Peyer's patch (tissue), 4 donors: ENCODE measurements around the gene FAM89A.

Experiments
- CTCF ChIP-seq, 6 experiments: fragments of 450-650 bp in 4 of 6; fragments of 200-600 bp in 2 of 6; sonication (generic) in 1 of 6; IDR thresholded peaks; one replicate each; pipeline ENCODE4 v1.5.1; 2017 to 2019; ENCODE audit warnings: antibody characterized with exemption in 6 of 6, mild to moderate bottlenecking in 3 of 6, moderate library complexity in 1 of 6
- POLR2A ChIP-seq, 2 donors: fragments of 450-650 bp; IDR thresholded peaks; one replicate each; pipeline ENCODE4 v1.5.1; 2017; ENCODE audit warnings: antibody characterized with exemption in 2 of 2, mild to moderate bottlenecking in 2 of 2, moderate library complexity in 2 of 2

GRCh38 chr1:230982696-230983095, 57.4 kb downstream of the FAM89A start:
- no peak for TF ChIP-seq POLR2A (IDR thresholded peaks at IDR 0.05)
- TF ChIP-seq CTCF (IDR thresholded peaks at IDR 0.05): no peak
